Kidney (tissue), 22 donors: ENCODE measurements around the gene YIF1A. TPM values are rescaled to one million over a fixed set of nuclear protein-coding genes. Genes with fewer than 3 reads are reported as not detected.

Experiments
- DNase-seq, 5 donors: peaks; one replicate each; pipeline ENCODE4 v3.0.0-alpha.2; 2013 to 2020
- FAIRE-seq: peaks from 2 replicates; lab custom pipeline; 2012; peaks lifted over from hg19 to GRCh38; lab: Jason Lieb, UNC
- H3K27ac ChIP-seq, 2 donors: one replicate each; pipeline ENCODE4 v1.7.0; 2013; ENCODE audit warnings: low read depth in 2 of 2, low read length in 2 of 2, inconsistent platforms in 1 of 2
- H3K27me3 ChIP-seq: one replicate; pipeline ENCODE4 v1.7.1; 2013; ENCODE audit warnings: low read length, inconsistent platforms; ENCODE audit not compliant: control insufficient read depth, insufficient read depth
- H3K36me3 ChIP-seq, 3 donors: one replicate each; pipeline versions ENCODE4 v1.7.0 to v1.7.1; 2013; ENCODE audit warnings: low read length in 3 of 3, control low read depth in 1 of 3, inconsistent platforms in 1 of 3; ENCODE audit not compliant: insufficient read depth in 3 of 3, control insufficient read depth in 2 of 3
- H3K4me1 ChIP-seq, 3 donors: one replicate each; pipeline versions ENCODE4 v1.7.0 to v1.7.1; 2013; ENCODE audit warnings: low read length in 3 of 3, inconsistent platforms in 1 of 3, low read depth in 1 of 3; ENCODE audit not compliant: control insufficient read depth in 2 of 3, insufficient read depth in 2 of 3
- H3K4me3 ChIP-seq, 3 donors: one replicate each; pipeline versions ENCODE4 v1.7.0 to v1.8.1; 2013; ENCODE audit warnings: low read length in 3 of 3, control low read depth in 1 of 3, inconsistent platforms in 1 of 3
- H3K9ac ChIP-seq, 3 donors: one replicate each; pipeline versions ENCODE4 v1.7.0 to v1.7.1; 2013; ENCODE audit warnings: low read length in 3 of 3, control low read depth in 1 of 3, inconsistent platforms in 1 of 3
- H3K9me3 ChIP-seq, 3 donors: one replicate each; pipeline versions ENCODE4 v1.7.0 to v1.7.1; 2013; ENCODE audit warnings: low read length in 3 of 3, control low read depth in 1 of 3, inconsistent platforms in 1 of 3; ENCODE audit not compliant: control insufficient read depth in 2 of 3, insufficient read depth in 1 of 3
- CTCF ChIP-seq: IDR thresholded peaks from 3 replicates; pipeline ENCODE4 v1.5.1; 2012; ENCODE audit warnings: mild to moderate bottlenecking, moderate library complexity, borderline replicate concordance; ENCODE audit not compliant: insufficient read depth; ENCODE audit errors: extremely low read depth
- intact Hi-C: fragments of 100-400 bp; cut with DNase I; formaldehyde crosslinking; loops from one replicate; pipeline ENCODE4 v1.11.1; 2022
- long read RNA-seq, 10 donors: library from polyadenylated mRNA in 1 of 10; unstranded in 1 of 10; transcript quantifications; one replicate each; pipeline ENCODE4 v2.0.0 and lab custom pipeline, GENCODE V29; 2021 to 2026
- polyA plus RNA-seq: library from polyadenylated mRNA; stranded (reverse); fragments of 350-450 nt; fragmentation: Illumina TruSeq; extraction: RNeasy Lipid Tissue Mini Kit (QIAGEN cat#74804); gene quantifications from one replicate; pipeline ENCODE4 v1.2.3, GENCODE V29; 2014; ENCODE audit warnings: low read depth, low replicate concordance; ENCODE audit not compliant: insufficient read depth
- total RNA-seq: library from RNA; stranded (reverse); fragmentation: NEBNext Ultra II Directional; extraction: Animal tissue kit (Norgen Biotek cat#: 25700); gene quantifications from one replicate; pipeline ENCODE4 v1.2.1, GENCODE V29; 2021
- donor health status: control.
- donor health status: control.
- donor health status: control.
- donor health status: control.
- donor health status: control.
- donor health status: DM: yes; HTN: yes; CAD: no.
- donor health status: Normal renal cell carcinoma (clear cell type).

The YIF1A gene, protein sequence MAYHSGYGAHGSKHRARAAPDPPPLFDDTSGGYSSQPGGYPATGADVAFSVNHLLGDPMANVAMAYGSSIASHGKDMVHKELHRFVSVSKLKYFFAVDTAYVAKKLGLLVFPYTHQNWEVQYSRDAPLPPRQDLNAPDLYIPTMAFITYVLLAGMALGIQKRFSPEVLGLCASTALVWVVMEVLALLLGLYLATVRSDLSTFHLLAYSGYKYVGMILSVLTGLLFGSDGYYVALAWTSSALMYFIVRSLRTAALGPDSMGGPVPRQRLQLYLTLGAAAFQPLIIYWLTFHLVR
- total RNA-seq: 92.1 TPM
- 115 TPM for polyA plus RNA-seq
- long read RNA-seq, donor 1, transcript YIF1A-203 (8 exons, 1,124 nt): major isoform, 27 of 45 reads
- long read RNA-seq, donor 1, transcript YIF1A-209 (3 exons, 540 nt): minor isoform, 5 of 45 reads
- long read RNA-seq, donor 1, partial matches to known transcripts: 7 of 45 reads
- long read RNA-seq, donor 1, other reads (novel, unspliced or antisense): 0 of 45 reads
- long read RNA-seq, donor 2, transcript YIF1A-209 (3 exons, 540 nt): minor isoform, 11 of 52 reads
- long read RNA-seq, donor 2, transcript YIF1A-203 (8 exons, 1,124 nt): major isoform, 32 of 52 reads
- long read RNA-seq, donor 2, partial matches to known transcripts: 6 of 52 reads
- long read RNA-seq, donor 2, other reads (novel, unspliced or antisense): 0 of 52 reads
- long read RNA-seq, donor 3, transcript YIF1A-203 (8 exons, 1,124 nt): major isoform, 40 of 51 reads
- long read RNA-seq, donor 3, transcript YIF1A-209 (3 exons, 540 nt): minor isoform, 8 of 51 reads
- long read RNA-seq, donor 3, partial matches to known transcripts: 0 of 51 reads
- long read RNA-seq, donor 3, other reads (novel, unspliced or antisense): 0 of 51 reads
- long read RNA-seq, donor 4, transcript YIF1A-203 (8 exons, 1,124 nt): major isoform, 41 of 51 reads
- long read RNA-seq, donor 4, partial matches to known transcripts: 6 of 51 reads
- long read RNA-seq, donor 4, other reads (novel, unspliced or antisense): 0 of 51 reads
- long read RNA-seq, donor 5, partial matches to known transcripts: 0 of 4 reads
- long read RNA-seq, donor 5, other reads (novel, unspliced or antisense): 0 of 4 reads
- long read RNA-seq, donor 6, transcript YIF1A-203 (8 exons, 1,124 nt): major isoform, 35 of 48 reads
- long read RNA-seq, donor 6, partial matches to known transcripts: 6 of 48 reads
- long read RNA-seq, donor 6, other reads (novel, unspliced or antisense): 0 of 48 reads
- long read RNA-seq, donor 7, transcript YIF1A-203 (8 exons, 1,124 nt): major isoform, 90 of 125 reads
- long read RNA-seq, donor 7, transcript YIF1A-209 (3 exons, 540 nt): minor isoform, 5 of 125 reads
- long read RNA-seq, donor 7, partial matches to known transcripts: 10 of 125 reads
- long read RNA-seq, donor 7, other reads (novel, unspliced or antisense): 17 of 125 reads
- long read RNA-seq, donor 8, transcript YIF1A-203 (8 exons, 1,124 nt): major isoform, 34 of 57 reads
- long read RNA-seq, donor 8, partial matches to known transcripts: 15 of 57 reads
- long read RNA-seq, donor 8, other reads (novel, unspliced or antisense): 0 of 57 reads
- long read RNA-seq, donor 9, transcript YIF1A-203 (8 exons, 1,124 nt): major isoform, 14 of 27 reads
- long read RNA-seq, donor 9, partial matches to known transcripts: 6 of 27 reads
- long read RNA-seq, donor 9, other reads (novel, unspliced or antisense): 0 of 27 reads
- long read RNA-seq, donor 10, transcript YIF1A-203 (8 exons, 1,124 nt): major isoform, 27 of 41 reads
- long read RNA-seq, donor 10, transcript YIF1A-209 (3 exons, 540 nt): minor isoform, 8 of 41 reads
- long read RNA-seq, donor 10, partial matches to known transcripts: 0 of 41 reads
- long read RNA-seq, donor 10, other reads (novel, unspliced or antisense): 0 of 41 reads

DNA sequence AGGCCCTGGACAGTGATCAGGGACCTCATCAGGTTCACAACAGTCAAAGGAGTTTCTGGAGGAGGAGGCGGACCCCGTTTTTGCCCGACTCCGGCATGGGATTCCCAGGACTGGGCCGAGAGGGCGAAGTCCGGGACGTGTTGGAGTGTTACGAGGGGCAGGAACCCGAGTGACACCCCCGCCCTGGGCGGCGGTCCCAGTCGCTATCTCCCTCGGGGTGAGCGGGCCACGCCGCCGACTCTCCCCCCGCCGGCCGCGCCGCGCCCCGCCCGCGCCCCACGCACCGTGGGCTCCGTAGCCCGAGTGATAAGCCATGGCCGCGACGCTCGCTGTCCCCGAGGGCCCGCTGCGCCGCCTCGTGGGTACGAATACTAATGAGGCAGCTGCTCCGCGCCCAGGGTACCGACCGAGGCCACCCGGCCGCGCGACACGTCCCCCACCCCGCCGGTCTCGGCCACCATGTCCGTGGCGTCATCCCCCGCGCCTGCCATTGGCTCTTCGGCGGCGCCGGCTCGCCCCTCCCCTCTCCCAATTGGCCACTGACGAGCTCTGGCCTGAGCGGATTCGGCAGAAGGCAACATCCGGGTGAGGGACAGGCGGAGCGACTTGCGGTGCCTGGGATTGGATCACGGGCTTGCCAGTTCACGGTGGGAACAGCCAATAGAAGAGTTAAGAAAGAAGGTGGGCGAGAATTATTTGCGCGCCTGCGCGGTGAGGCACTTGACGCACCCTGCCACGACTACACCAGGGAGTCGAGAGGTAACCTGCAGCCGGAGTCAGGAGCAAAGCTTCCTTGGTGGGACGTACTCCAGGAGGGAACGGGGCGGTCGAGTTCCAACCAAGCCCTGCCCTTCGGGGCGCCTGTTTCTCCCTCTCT is at the start of gene YIF1A:
Gene YIF1A (minus strand): TSS at position 473 of the 877 bp plus-strand sequence. CDS start 158 bp downstream, at position 315.
- FAIRE-seq (peak; percentile 99), DNase-seq (peak; percentile 99 to 100 (median 99))
- Histone ChIP-seq H3K27me3 (peaks cover 15% of the 10 kb centered on the region), H3K4me1 (peaks cover 0 to 17% (median 13%) of the 10 kb centered on the region in 3 donors), H3K27ac (peak within 1 kb of the TSS; percentile 91 to 95), H3K36me3 (peaks cover 0 to 9% (median 0%) of the 10 kb centered on the region in 3 donors), H3K4me3 (peak within 1 kb of the TSS; percentile 84 to 95 (median 87)), H3K9ac (peak within 1 kb of the TSS; percentile 68 to 77 (median 71)), H3K9me3 (no peaks in the 10 kb centered on the region)
- intact Hi-C loops: no loop called here
- TF ChIP-seq CTCF: no peak

GRCh38 chr11:66337103-66337899 is 48.4 kb upstream of the YIF1A start:
- no peaks in the 10 kb centered on the region for H3K9me3 ChIP-seq
- no peak overlapping the region for H3K9ac ChIP-seq
- FAIRE-seq: no peak
- peaks cover 0 to 22% (median 20%) of the 10 kb centered on the region in 3 donors for H3K36me3 ChIP-seq
- H3K4me1 ChIP-seq: peaks cover 0 to 8% (median 2%) of the 10 kb centered on the region in 3 donors
- no peak overlapping the region for H3K4me3 ChIP-seq
- intact Hi-C loops: no loop called here
- peak in 2 of 5 donors; percentile 40 to 72 for DNase-seq
- TF ChIP-seq CTCF: no peak
- no peak overlapping the region for H3K27ac ChIP-seq
- no peaks in the 10 kb centered on the region for H3K27me3 ChIP-seq
